Panc1 (cell line): Measurements from ENCODE around the gene TEDC1.

Experiments used
- POLR2AphosphoS5 ChIP-seq: IDR thresholded peaks from 2 replicates; pipeline ENCODE4 v1.6.1; 2012; ENCODE audit warnings: mild to moderate bottlenecking, low read depth, low read length, moderate library complexity
- REST ChIP-seq, 2 experiments: IDR thresholded peaks; 2 replicates each; pipeline ENCODE4 v1.6.1; 2011 to 2012; ENCODE audit warnings: low read depth in 2 of 2, control low read depth in 1 of 2, low read length in 1 of 2, mild to moderate bottlenecking in 1 of 2, moderate library complexity in 1 of 2; ENCODE audit not compliant: insufficient read depth in 1 of 2
- SIN3A ChIP-seq: IDR thresholded peaks from 2 replicates; pipeline ENCODE4 v1.6.1; 2012; ENCODE audit warnings: low read depth, mild to moderate bottlenecking, low read length, moderate library complexity, borderline replicate concordance; ENCODE audit not compliant: insufficient read depth
- TCF7L2 ChIP-seq: IDR thresholded peaks from 2 replicates; pipeline ENCODE4 v1.6.1; 2011; ENCODE audit warnings: mild to moderate bottlenecking, low read depth, low read length, inconsistent platforms
- TF ChIP-seq, protein P1 (sequence below): fragments of 450-650 bp; IDR thresholded peaks from 2 replicates; pipeline ENCODE4 v1.5.1; 2017; ENCODE audit warnings: mild to moderate bottlenecking

- TF ChIP-seq, protein P1, sequence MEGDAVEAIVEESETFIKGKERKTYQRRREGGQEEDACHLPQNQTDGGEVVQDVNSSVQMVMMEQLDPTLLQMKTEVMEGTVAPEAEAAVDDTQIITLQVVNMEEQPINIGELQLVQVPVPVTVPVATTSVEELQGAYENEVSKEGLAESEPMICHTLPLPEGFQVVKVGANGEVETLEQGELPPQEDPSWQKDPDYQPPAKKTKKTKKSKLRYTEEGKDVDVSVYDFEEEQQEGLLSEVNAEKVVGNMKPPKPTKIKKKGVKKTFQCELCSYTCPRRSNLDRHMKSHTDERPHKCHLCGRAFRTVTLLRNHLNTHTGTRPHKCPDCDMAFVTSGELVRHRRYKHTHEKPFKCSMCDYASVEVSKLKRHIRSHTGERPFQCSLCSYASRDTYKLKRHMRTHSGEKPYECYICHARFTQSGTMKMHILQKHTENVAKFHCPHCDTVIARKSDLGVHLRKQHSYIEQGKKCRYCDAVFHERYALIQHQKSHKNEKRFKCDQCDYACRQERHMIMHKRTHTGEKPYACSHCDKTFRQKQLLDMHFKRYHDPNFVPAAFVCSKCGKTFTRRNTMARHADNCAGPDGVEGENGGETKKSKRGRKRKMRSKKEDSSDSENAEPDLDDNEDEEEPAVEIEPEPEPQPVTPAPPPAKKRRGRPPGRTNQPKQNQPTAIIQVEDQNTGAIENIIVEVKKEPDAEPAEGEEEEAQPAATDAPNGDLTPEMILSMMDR, result no peak
- peak; percentile 60 for TF ChIP-seq POLR2AphosphoS5
- TF ChIP-seq REST (IDR thresholded peaks at IDR 0.05; ENCODE audit: insufficient read depth in 1 of 2, low read depth in 2 of 2, low read length in 1 of 2), result no peak
- TF ChIP-seq SIN3A, result no peak
- no peak for TF ChIP-seq TCF7L2
These were observed 10.7 kb downstream of the TEDC1 start for GRCh38 chr14:105501504-105502291.
